Ishikawa (cell line): ENCODE data around the gene LEPR.

Source experiments
- CEBPB ChIP-seq: IDR thresholded peaks from 2 replicates; pipeline ENCODE4 v1.6.1; 2012
- CREB1 ChIP-seq: IDR thresholded peaks from 2 replicates; pipeline ENCODE4 v1.6.1; 2012; ENCODE audit warnings: low read depth
- EGR1 ChIP-seq: IDR thresholded peaks from 2 replicates; pipeline ENCODE4 v1.6.1; 2012
- EP300 ChIP-seq: IDR thresholded peaks from 2 replicates; pipeline ENCODE4 v1.6.1; 2012; ENCODE audit warnings: borderline replicate concordance
- FOXM1 ChIP-seq: IDR thresholded peaks from 2 replicates; pipeline ENCODE4 v1.6.1; 2012; ENCODE audit warnings: low read depth, borderline replicate concordance
- NFIC ChIP-seq: IDR thresholded peaks from 2 replicates; pipeline ENCODE4 v1.6.1; 2012
- RAD21 ChIP-seq: IDR thresholded peaks from 2 replicates; pipeline ENCODE4 v1.6.1; 2012; ENCODE audit warnings: low read depth
- TAF1 ChIP-seq: IDR thresholded peaks from 2 replicates; pipeline ENCODE4 v1.6.1; 2012; ENCODE audit warnings: low read depth, mild to moderate bottlenecking
- TCF12 ChIP-seq: IDR thresholded peaks from 2 replicates; pipeline ENCODE4 v1.6.1; 2012; ENCODE audit warnings: low read depth
- TEAD4 ChIP-seq: IDR thresholded peaks from 2 replicates; pipeline ENCODE4 v1.6.1; 2012
- YY1 ChIP-seq: IDR thresholded peaks from 2 replicates; pipeline ENCODE4 v1.6.1; 2012; ENCODE audit warnings: low read depth
- ZBTB7A ChIP-seq: IDR thresholded peaks from 2 replicates; pipeline ENCODE4 v1.6.1; 2012; ENCODE audit warnings: low read depth
- TF ChIP-seq, protein P1 (sequence below): IDR thresholded peaks from 2 replicates; pipeline ENCODE4 v1.6.1; 2012
- TF ChIP-seq, protein P2 (sequence below): IDR thresholded peaks from 2 replicates; pipeline ENCODE4 v1.6.1; 2012
- TF ChIP-seq, protein P3 (sequence below): IDR thresholded peaks from 2 replicates; pipeline ENCODE4 v1.6.1; 2012; ENCODE audit warnings: low read depth, mild to moderate bottlenecking

LEPR gene

DNA sequence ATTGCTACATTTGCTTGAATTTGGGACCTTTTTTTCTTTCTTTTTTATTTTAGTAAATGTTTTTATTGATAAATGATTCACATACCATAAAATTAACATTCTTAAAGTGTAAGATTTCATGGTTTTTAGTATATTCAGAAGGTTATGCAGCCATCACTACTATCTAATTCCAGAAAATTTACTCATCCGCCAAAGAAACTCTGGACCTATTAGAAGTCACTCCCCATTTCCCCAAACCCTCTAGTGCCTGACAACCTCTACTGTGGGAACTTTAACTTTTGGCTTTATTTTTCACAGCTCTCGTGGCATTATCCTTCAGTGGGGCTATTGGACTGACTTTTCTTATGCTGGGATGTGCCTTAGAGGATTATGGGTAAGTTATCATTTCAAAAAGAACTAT lies 4.5 kb downstream of the LEPR start:
- TF ChIP-seq, protein P1, sequence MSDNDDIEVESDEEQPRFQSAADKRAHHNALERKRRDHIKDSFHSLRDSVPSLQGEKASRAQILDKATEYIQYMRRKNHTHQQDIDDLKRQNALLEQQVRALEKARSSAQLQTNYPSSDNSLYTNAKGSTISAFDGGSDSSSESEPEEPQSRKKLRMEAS = no peak
- TF ChIP-seq, protein P2, sequence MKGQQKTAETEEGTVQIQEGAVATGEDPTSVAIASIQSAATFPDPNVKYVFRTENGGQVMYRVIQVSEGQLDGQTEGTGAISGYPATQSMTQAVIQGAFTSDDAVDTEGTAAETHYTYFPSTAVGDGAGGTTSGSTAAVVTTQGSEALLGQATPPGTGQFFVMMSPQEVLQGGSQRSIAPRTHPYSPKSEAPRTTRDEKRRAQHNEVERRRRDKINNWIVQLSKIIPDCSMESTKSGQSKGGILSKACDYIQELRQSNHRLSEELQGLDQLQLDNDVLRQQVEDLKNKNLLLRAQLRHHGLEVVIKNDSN = no peak
- TF ChIP-seq TEAD4 = no peak
- no peak for TF ChIP-seq EGR1
- TF ChIP-seq CEBPB = no peak
- no peak for TF ChIP-seq RAD21
- TF ChIP-seq TAF1 = no peak
- no peak for TF ChIP-seq TCF12
- TF ChIP-seq EP300 = no peak
- no peak for TF ChIP-seq ZBTB7A
- no peak for TF ChIP-seq FOXM1
- TF ChIP-seq, protein P3, sequence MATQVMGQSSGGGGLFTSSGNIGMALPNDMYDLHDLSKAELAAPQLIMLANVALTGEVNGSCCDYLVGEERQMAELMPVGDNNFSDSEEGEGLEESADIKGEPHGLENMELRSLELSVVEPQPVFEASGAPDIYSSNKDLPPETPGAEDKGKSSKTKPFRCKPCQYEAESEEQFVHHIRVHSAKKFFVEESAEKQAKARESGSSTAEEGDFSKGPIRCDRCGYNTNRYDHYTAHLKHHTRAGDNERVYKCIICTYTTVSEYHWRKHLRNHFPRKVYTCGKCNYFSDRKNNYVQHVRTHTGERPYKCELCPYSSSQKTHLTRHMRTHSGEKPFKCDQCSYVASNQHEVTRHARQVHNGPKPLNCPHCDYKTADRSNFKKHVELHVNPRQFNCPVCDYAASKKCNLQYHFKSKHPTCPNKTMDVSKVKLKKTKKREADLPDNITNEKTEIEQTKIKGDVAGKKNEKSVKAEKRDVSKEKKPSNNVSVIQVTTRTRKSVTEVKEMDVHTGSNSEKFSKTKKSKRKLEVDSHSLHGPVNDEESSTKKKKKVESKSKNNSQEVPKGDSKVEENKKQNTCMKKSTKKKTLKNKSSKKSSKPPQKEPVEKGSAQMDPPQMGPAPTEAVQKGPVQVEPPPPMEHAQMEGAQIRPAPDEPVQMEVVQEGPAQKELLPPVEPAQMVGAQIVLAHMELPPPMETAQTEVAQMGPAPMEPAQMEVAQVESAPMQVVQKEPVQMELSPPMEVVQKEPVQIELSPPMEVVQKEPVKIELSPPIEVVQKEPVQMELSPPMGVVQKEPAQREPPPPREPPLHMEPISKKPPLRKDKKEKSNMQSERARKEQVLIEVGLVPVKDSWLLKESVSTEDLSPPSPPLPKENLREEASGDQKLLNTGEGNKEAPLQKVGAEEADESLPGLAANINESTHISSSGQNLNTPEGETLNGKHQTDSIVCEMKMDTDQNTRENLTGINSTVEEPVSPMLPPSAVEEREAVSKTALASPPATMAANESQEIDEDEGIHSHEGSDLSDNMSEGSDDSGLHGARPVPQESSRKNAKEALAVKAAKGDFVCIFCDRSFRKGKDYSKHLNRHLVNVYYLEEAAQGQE = no peak
- TF ChIP-seq NFIC = no peak
- TF ChIP-seq CREB1 = no peak

DNA sequence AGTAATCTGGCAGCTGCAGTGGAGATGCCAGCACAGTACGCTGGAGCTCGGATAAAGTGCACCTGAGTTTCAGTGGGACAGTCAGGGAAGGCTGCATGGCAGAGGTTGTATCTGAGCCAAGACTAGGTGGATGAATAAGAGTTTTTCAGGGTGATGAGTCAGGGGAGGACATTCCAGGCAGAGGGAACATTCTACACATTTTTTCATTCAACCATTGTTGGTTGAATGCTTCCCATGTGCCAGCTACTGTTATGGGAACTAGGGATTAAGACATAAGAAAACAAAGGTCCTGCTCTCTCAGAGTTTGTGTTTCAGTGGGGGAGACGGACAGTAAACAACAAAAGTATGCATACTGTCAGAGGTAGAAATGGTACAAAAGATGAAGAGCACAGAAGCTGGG lies 5.2 kb downstream of the LEPR start:
- TF ChIP-seq YY1 (no peak), FOXM1 (no peak), TEAD4 (peak; percentile 87), TAF1 (no peak), CREB1 (no peak), RAD21 (no peak), EGR1 (no peak), NFIC (peak; percentile 40; the same call in 1 of the 2 replicates), EP300 (peak; percentile 36; the same call in 1 of the 2 replicates), CEBPB (no peak), ZBTB7A (no peak), TCF12 (no peak; the same call in 1 of the 2 replicates)
- TF ChIP-seq, protein P1 = 0 out of 2 replicates have a peak, but pooled peaks have one; percentile 22
- TF ChIP-seq, protein P2 = no peak
- TF ChIP-seq, protein P3 = no peak

DNA sequence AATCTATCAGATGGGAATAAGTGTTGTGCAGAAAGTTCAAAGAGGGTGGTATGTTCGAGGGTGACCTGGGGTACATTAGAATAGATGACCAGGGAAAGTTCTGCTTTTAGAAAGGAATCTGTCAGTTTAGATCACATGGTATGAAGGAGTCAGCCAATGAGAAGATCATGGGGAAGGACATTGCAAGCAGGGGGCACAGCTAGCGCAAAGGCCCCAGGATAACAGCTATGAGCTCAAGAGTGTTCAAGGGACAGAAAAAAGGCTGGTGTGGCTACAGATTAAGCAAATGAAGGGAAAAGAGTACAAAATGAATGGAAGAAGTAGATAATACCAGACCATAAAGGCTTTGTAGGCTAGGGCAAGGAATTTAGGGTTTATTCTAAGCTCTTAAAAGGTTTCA lies 8.6 kb downstream of the LEPR start:
- TF ChIP-seq TAF1 (no peak), TEAD4 (no peak), NFIC (no peak), CREB1 (no peak), YY1 (no peak), RAD21 (no peak), EP300 (no peak), ZBTB7A (no peak), CEBPB (no peak), EGR1 (no peak), TCF12 (no peak), FOXM1 (no peak)
- TF ChIP-seq, protein P1 = no peak
- TF ChIP-seq, protein P2 = no peak
- TF ChIP-seq, protein P3 = no peak

DNA sequence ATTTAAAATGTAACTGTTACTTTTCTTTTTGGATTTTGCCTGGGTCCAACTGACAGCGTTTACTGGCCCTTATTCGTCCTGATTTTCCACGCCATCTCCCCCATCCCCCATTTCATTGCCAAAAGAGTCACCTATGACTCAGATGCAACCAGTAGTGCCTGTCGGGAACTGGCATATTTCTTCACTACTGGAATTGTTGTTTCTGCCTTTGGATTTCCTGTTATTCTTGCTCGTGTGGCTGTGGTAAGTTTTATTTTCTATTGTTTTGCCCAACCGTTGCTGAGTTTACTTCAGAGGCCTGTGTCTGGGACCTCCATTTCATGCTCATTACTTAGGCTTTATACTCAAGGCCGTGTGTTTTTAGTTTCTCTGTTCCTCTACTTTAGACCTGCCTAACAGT lies 9.3 kb downstream of the LEPR start:
- peak; percentile 16; the same call in 1 of the 2 replicates for TF ChIP-seq EP300
- no peak for TF ChIP-seq CEBPB
- 0 out of 2 replicates have a peak, but pooled peaks have one; percentile 13 for TF ChIP-seq NFIC
